Skeletal muscle cell (primary cell): ENCODE results near the gene SLC18A2.
"Not testable (repeated sequence)": the region's sequence is repeated elsewhere in the genome, so short reads cannot be mapped to it uniquely, and the experiment has no call there.

Experiments
- DNase-seq: peaks from one replicate; pipeline ENCODE4 v3.0.0-alpha.2; 2010; ENCODE audit warnings: low read depth
- H3K4me3 ChIP-seq: 2 replicates; pipeline ENCODE4 v1.5.1; 2011; ENCODE audit warnings: low read depth, mild to moderate bottlenecking, control low read depth, low read length, moderate library complexity

The SLC18A2 gene

DNA sequence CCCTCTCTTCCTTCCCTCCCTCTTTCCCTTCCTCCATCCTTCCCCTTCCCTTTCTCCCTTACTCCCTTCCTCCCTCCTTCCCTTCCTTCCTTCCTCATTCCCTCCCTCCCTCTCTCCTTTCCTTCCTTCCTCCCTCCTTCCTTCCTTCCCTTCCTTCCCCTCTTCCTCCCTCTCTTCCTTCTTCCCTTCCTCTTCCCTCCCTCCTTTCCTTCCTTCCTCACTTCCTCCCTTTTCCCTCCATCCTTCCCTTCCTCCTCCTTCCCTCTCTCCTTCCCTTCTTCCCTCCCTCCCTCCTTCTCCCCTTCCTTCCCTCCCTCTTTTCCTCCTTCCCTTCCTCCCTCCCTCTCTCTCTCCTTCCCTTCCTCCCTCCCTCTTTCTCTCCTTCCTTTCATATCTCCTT, 12.7 kb upstream of the SLC18A2 start:
- no peak overlapping the region for H3K4me3 ChIP-seq
- no peak for DNase-seq

DNA sequence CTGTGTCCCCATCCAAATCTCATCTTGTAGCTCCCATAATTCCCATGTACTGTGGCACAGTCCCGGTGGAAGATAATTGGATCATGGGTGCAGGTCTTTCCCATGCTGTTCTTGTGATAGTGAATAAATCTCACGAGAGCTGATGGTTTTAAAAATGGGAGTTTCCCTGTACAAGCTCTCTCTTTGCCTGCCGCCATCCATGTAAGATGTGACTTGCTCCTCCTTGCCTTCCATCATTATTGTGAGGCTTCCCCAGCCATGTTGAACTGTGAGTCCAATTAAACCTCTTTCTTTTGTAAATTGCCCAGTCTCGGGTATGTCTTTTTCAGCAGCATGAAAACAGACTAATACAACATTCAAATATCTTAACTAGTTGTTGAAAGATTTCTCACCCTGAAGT, 10.8 kb upstream of the SLC18A2 start:
- DNase-seq, result not testable (repeated sequence)

DNA sequence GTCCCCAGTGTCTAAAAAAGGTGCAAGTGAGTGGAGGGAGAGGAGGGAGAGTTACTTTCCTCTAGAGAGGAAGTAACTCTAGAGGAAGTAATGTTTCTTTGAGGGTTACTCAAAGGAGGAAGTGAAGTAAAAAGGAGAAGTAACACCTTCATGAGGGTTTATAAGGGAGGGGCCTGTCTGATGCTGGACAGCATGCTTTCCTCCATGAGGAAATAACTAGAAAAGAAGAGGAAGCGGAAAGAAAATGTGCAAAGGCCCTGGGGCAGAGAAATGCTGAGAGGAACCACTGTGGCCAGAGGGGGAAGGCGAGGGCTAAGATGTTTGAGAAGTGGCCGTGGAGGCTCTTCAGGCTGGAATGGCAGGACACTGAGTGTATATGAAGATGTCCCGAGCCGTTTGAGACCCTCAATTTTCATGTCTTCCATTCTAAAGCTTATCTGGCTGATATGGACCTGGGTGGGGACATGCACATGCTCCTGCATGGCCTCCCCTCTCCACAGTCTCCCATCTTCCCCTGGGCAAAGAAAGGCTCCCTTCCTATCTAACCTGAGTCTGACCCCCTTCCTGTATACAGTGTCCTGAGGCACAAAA, 3.4 kb upstream of the SLC18A2 start:
- DNase-seq, result no peak
- no peak overlapping the region for H3K4me3 ChIP-seq

More for the DNA sequence above, 10.8 kb upstream of the SLC18A2 start:
- not testable (repeated sequence) for H3K4me3 ChIP-seq

DNA sequence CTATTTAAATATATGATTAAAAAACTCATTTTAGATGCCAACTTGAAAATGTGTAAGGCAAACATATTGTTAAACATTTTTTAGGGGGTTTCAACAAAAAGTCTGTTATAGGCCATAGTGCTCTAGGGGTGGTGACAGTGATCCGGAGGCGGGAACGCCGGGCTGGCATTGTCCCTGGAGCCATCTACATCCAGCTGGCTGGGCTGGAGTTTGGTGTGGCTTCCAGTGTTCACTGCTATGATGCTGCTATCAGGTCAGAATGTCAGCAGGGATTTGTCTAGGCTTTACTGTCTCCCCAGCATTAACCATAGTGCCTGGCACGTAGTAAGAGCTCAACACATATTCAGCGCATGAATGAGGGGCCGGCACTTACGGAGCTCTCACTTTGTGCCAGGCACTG, 1.9 kb upstream of the SLC18A2 start:
- no peak overlapping the region for H3K4me3 ChIP-seq

DNA sequence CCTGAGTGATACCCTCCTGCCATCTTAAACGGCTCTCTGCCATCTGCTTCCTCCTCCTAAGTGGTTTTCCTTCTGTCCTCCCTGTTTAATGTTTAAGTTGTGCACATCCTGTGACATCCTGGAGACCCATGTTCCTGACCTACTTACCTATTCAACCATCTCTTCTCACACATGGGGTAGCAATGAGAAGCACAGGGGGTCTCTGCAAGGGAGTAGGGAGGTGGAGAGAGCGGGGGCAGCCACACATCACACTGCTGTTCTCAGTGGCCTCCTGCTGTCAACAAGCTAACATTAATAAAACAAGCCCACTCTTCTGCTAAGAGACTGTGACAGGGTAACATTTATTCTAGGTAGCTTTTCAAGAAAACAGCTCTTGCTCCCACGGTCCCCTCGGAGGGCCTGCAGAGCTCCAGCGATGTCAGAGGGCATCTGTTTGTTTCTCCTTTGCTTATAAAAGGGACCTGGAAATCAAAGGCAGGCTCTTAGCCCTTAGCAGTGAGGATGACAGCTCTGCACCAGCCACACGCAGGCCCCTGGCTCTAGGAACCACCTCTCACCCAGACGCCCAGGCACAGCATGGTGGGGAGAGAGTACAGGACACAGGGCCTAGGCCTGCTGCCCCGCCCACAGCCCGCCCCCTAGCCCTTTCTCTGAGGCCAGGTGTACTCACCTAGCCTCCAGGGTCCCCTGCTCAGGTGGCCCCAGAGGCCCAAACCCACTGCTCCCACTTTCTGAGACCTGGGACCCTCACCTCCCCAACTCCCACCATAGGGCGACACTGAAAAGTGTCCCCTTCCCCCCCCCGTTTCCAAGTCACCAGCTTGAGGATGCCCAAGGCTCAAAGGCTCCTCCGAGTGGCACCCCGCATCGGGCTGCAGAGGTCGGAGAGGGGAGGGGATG, 943 bp upstream of the SLC18A2 start:
- no peak for DNase-seq
- no peak overlapping the region for H3K4me3 ChIP-seq

More for the DNA sequence above, 1.9 kb upstream of the SLC18A2 start:
- DNase-seq, result no peak

DNA sequence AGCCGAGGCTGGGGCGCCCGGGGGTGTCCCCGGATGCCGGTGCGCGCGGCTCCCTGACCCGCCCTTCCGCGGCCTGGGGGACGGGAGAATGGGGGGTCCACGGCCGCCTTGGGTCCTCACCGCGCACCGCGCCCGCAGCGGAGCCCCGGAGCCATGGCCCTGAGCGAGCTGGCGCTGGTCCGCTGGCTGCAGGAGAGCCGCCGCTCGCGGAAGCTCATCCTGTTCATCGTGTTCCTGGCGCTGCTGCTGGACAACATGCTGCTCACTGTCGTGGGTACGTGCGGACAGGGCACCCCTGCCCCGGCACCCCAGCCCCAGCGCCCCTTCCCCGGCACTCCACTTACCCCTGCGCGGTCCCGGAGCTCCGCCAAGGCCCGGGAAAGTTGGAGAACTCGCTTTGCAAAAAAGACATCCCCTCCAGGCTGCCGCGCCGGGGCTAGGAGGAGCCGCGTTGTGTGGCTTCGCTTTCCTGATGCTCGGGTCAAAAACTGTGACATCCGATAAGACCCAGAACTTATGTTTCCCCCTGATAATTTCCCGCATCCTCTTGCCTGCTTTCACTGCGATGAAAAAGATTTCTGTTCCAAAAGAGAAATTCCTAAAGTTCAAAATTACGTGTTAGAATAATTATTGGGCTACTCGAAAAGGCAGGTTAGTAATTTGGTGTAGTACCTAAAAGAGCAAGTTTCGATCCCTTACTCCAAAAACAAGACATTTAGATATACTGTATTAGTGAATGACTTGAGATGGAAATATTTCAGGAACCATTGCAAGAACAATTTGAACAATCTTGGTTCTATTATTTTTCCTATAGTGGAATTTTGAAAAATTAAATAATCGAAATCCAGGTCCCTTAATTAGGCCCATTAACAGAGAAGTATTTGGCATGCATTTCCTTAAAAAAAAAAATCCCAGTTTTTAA, 888 bp downstream of the SLC18A2 start:
- H3K4me3 ChIP-seq, result peak overlapping the region; percentile 4

DNA sequence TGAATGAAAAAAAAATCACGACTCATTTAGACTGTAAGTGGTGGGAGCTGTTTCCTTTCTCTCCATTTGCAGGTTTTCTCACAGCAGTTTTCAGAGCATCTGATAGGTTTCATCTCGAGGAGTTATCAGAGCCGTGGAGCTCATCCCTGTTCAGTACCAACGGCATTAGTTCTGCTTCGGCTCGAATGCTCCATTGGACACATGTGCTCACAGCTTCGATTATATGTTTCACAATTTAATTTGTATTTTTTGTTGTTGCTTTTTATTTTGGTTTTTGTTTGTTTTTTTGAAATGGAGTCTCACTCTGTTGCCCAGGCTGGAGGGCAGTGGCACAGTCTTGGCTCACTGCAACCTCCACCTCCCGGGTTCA, 1.5 kb downstream of the SLC18A2 start:
- no peak overlapping the region for H3K4me3 ChIP-seq
- DNase-seq, result no peak

More for the DNA sequence above, 888 bp downstream of the SLC18A2 start:
- DNase-seq, result no peak

DNA sequence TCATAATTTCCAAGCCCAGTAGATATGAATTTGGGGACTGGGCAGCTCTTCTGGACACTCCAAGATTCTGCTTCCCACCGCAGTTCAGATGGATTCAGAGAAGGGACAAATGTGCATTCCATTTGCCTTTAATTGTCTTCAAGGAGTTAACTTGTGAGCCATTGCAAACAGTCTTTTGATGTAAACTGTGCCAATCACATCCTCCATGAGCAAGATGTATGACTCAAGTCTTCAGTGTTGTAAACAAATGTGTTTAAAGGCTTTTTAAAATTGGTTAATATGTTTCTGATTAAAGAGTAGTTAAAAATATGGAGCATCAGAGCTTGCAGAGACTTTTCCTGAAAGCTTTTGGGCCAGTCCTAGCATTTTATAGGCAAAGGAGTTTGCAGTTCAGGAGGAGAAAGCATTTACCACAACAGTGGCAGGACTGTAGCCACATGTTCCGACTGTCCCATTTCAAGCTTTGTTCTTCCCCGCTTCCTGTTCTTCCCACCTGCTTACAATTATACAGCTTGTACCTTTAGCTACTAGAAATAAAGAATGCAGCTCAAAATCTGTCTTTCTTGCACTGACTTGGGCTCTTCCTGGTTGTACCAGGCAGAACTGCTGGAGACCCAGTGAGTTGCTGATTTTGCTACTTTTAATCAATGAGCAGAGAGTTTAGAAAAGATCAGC, 6.2 kb downstream of the SLC18A2 start:
- no peak overlapping the region for H3K4me3 ChIP-seq
- no peak for DNase-seq

DNA sequence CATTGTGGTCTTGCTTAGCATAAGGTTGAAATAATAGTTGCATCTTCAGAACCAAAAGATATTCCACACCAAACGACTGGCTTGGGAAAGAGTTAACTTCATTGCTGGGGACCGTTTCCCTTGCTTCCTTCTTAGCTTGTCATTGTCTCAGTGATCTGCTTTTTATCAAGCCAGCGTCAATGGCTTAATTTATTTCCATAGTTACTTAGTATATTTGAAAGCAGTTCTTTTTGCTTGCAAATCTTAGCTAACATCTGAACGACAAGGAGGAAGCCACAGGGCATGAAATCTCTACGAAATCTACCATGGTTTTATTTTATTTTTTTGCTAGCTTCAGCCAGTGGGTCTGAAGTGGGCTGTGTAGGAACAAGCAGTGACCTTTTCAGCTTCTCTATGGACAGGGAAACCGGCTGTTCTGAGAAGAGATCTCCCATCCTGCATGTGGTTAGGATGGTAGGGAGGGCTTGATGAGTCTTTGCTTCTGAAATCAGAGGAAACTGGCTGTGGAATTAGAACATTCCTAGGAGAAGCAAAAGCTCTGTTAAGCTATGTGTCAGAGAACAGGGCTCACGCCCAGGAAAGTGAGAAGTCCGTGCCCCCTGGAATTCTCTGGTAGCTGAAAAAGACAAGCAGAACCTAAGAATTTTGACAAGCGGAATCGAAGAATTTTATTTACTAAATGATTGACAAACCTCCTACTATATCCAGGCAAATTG, 8.0 kb downstream of the SLC18A2 start:
- DNase-seq, result no peak
- no peak overlapping the region for H3K4me3 ChIP-seq

DNA sequence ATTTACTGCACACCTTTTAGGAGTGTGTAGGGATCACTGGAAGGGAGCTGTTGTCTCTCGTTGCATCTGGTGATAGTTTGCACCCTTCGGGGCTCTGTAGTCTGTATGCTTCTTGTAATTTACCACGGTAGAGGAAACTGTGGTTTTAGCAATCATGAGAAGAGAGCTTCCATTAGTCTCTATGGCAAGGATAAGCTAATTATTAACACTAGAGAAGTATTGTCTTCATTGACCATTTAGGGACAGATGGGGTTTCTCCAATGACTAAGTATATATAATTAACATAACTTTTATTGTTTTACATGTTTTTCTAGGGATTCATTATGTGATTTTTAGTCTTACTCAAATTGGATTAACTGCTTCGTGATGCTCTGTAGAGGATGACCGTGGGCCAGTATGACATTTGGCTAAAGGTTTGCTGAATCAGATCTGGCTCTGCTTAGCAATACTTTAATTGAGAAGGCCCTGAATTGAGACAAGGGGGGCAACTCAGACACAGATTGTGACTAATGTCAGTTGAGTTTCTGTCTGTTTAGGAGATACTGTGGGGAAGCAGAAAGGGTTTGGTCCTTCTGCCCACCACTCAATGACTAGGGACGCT, 8.7 kb downstream of the SLC18A2 start:
- no peak overlapping the region for H3K4me3 ChIP-seq
- no peak for DNase-seq

DNA sequence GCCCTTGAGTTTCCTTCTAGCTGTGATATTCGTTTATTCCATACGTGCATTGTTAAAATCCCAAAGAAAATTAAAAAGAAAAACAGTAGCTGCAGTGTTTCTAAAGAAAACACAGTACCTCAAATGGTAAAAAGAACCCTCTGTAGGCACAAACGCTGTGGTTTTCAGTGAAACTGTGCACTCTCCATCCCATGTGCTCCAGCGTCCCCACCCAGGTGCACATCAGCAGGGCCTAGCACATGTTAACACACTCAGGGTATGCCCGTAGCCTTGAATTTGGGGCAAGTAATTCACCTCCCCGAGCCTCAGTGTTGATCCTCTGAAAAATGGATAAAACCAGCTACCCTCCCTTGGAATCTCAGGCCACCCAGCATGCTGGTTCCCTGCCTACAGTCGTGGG, 9.5 kb downstream of the SLC18A2 start:
- DNase-seq, result no peak
- H3K4me3 ChIP-seq, result no peak overlapping the region

DNA sequence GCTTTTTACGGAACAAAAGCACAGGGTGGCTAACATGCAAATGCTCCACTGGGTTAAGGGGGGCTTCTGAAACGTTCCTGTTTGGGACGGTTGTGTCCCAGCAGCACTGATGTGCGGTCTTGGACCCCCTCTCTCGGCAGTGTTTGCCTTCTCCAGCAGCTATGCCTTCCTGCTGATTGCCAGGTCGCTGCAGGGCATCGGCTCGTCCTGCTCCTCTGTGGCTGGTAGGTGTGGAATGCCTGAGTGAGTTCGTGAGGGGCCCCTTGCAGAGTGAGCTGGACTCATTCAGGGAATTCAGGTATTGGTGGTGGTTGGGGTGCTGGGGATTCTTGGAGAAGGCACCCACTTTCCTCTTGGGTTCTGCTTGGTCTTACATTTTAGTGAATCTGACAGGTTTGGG, 13.0 kb downstream of the SLC18A2 start:
- H3K4me3 ChIP-seq, result no peak overlapping the region
- no peak for DNase-seq

DNA sequence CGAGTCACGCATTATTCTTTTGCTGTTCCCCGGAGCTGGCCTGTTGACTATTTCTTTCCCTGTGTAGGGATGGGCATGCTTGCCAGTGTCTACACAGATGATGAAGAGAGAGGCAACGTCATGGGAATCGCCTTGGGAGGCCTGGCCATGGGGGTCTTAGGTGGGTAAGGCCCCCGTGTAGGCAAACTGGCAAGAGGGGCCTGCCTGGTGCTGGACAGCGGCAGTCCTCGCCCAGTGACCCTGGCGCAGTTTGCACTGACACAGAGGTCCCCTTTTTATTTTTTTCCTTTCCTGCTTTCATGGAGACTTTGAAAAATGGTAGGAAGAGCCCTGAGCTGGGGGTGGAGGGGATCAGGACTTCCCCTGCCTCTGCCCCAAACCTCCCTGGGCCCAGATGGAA, 13.4 kb downstream of the SLC18A2 start:
- H3K4me3 ChIP-seq, result no peak overlapping the region
- no peak for DNase-seq

DNA sequence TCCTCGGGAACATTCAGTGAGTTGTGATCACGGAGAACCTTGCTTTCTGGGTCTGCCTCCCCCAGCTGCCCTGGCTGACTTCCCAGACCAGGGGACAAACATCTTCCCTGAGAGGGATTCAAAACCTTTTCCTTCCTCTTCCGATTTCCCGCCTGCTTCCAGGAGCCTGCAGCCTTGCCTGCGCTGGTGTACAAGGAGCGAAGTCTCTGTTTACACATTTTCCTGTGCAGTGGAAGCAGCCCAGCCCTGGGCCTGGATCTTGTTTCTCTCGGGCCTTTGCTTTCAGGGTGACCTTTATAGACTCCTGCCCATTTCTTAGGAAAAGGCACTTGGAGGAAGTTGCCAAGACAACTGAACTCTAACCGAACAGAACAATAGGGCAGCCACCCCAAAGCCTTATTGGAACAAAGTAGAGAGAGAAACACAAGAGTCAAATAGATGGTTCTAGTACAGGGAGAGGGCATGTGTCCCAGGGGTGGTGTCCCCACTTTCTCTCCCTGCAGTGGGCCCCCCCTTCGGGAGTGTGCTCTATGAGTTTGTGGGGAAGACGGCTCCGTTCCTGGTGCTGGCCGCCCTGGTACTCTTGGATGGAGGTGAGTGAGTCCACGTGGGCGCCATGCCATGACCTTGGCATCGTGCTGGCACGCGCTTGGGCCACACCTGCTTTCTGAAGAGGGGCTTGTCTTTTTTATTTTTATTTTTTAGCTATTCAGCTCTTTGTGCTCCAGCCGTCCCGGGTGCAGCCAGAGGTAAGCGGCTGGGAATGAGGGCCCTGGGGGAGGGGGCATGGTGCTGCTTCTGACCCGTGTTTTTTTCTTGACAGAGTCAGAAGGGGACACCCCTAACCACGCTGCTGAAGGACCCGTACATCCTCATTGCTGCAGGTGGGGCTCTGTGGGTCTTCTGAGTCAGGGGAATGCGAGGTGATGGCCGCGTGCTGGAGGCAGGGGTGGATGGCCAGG, 14.1 kb downstream of the SLC18A2 start:
- H3K4me3 ChIP-seq, result no peak overlapping the region
- DNase-seq, result no peak

DNA sequence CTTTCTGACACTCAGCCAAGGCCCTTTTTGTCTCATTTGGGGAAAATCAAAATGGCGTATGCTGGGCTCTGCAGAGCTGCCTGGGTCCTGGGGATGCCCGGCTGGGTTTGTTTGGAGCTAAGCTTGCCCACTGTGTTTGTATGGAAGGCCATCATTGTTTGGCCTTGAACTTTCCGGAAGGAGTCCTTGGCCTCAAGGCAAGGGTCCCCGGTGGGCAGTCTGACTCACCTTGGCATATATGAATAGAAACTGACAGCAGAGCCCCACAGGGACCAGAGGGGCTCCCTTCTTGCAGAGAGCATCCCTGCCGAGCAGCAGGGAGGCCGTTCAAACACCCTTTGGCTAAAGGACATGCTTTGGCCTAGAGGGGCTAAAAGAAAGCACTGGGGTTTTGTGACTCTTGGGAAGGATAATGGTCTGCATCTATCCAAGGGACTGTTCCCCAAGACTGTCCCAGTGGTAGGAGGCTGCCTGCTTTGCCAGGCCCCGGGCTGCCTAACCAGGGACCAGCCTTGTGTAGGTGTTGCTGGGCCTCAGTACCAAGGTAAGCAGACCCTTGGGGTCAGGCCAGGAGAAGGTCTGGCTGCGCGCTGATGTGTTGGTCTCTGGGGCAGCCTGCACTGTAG, 15.0 kb downstream of the SLC18A2 start:
- H3K4me3 ChIP-seq, result no peak overlapping the region
- DNase-seq, result no peak

DNA sequence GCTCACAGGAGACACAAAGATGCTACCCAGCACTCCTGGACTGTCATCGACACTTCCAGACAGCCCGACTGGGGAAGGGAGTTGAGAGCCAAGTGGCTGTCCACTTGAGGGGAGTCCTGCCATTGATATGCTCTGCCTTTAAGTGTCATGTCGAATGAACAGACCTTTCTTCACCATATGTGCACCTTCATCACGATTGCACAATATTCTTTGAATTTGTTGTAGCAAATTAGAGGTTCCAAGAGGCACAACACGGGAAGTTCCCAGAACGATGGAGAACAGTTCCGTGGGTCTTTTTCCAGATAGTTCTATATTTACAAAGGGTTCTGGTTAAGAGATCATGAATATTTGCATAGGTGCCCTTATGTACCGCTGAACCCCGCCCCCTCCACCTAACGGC, 16.0 kb downstream of the SLC18A2 start:
- H3K4me3 ChIP-seq, result no peak overlapping the region
- DNase-seq, result no peak

DNA sequence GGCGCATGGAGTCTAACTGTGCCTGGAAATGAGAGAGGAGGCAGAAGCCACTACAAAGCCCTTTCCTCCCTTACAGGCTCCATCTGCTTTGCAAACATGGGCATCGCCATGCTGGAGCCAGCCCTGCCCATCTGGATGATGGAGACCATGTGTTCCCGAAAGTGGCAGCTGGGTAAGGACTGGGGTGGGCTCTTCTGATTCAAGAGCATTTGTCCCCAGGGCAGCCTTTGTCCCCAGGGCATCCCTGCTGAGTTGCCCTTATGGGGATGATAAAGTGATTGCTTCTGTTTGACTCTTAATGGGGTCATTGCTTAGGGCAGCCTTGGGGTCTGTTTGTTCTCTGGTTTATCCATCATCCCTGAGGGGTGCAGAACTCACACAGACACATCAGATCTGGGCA, 16.8 kb downstream of the SLC18A2 start:
- no peak for DNase-seq
- H3K4me3 ChIP-seq, result no peak overlapping the region
